H1 (cell line): Measurements from ENCODE around the gene HES3. TPM values are rescaled to one million over a fixed set of nuclear protein-coding genes. Genes with fewer than 3 reads are reported as not detected.

Experiments used
- CBX8 ChIP-seq: fragments of 300-800, 300-1000 bp; sonication (generic); IDR thresholded peaks from 2 replicates; pipeline ENCODE4 v1.7.1; 2016; ENCODE audit warnings: low read depth, low read length, borderline replicate concordance
- HDAC6 ChIP-seq: IDR thresholded peaks from one replicate; pipeline ENCODE4 v1.7.1; 2012; ENCODE audit warnings: low read depth, mild to moderate bottlenecking, inconsistent platforms, low read length, moderate library complexity
- RBBP5 ChIP-seq: IDR thresholded peaks from 2 replicates; pipeline ENCODE4 v1.7.1; 2012; ENCODE audit warnings: low read depth, mild to moderate bottlenecking, inconsistent platforms, low read length, moderate library complexity, borderline replicate concordance
- RXRA ChIP-seq: IDR thresholded peaks from 2 replicates; pipeline ENCODE4 v1.6.1; 2011; ENCODE audit warnings: low read depth, mild to moderate bottlenecking, low read length, moderate library complexity; ENCODE audit not compliant: insufficient read depth
- SUZ12 ChIP-seq: fragments of 200-600 bp; sonication (generic); IDR thresholded peaks from 2 replicates; pipeline ENCODE4 v1.6.1; 2012; ENCODE audit warnings: mild to moderate bottlenecking, inconsistent platforms, low read length, moderate library complexity, mixed read lengths
- polyA plus RNA-seq, 7 experiments: library from polyadenylated mRNA; depleted of rRNA in 3 of 7; stranded (reverse) in 5 of 7; unstranded in 2 of 7; fragments of >200 nt in 5 of 7; fragments of 200-250 nt in 2 of 7; gene quantifications; 1 replicate in 5 of 7; 2 replicates in 1 of 7; 4 replicates in 1 of 7; pipeline versions ENCODE4 v1.2.1 to v1.2.3, GENCODE V29; 2011 to 2013; ENCODE audit warnings: missing spikeins in 2 of 7, mixed read lengths in 2 of 7
- total RNA-seq: library from RNA; stranded (reverse); fragmentation: NEBNext Ultra II Directional; extraction: Animal tissue kit (Norgen Biotek cat#: 25700); gene quantifications from 2 replicates; pipeline ENCODE4 v1.2.1, GENCODE V29; 2021

Gene HES3
- total and polyA plus RNA-seq, 2 of the 8 experiments (the other 6 are each of a cell fraction or from before 2014, with no cell fraction given), result 38.8 to 54.3 TPM

- TF ChIP-seq RBBP5, result no peak
- TF ChIP-seq RXRA, result no peak
- TF ChIP-seq SUZ12, result no peak
- no peak for TF ChIP-seq HDAC6
- no peak for TF ChIP-seq CBX8
- TF ChIP-seq, all 59 proteins: peak for 0
Measured at GRCh38 chr1:6294890-6295556, 51.0 kb downstream of the HES3 start (continued).

Other genes with a start within 250 kb of the HES3 start
- 7.0 and 7.1 TPM in 2 replicates for gene KCNAB2, start 198.3 kb upstream of the HES3 start, total RNA-seq
- 4.5 and 6.2 TPM in 2 replicates for gene KCNAB2, start 198.3 kb upstream of the HES3 start, polyA plus RNA-seq (2011; rRNA removed)
- gene CHD5, start 63.9 kb upstream of the HES3 start, total RNA-seq, result 0.94 and 1.8 TPM in 2 replicates
- gene CHD5, start 63.9 kb upstream of the HES3 start, polyA plus RNA-seq (2011; rRNA removed), result 0.42 and 0.58 TPM in 2 replicates
- gene RPL22, start 44.6 kb upstream of the HES3 start, total RNA-seq, result 521 and 545 TPM in 2 replicates
- 66.8 and 133 TPM in 2 replicates for gene RPL22, start 44.6 kb upstream of the HES3 start, polyA plus RNA-seq (2011; rRNA removed)
- gene RNF207, start 38.1 kb upstream of the HES3 start, total RNA-seq, result 3.9 and 4.2 TPM in 2 replicates
- gene RNF207, start 38.1 kb upstream of the HES3 start, polyA plus RNA-seq (2011; rRNA removed), result 5.4 and 15.9 TPM in 2 replicates
- gene ICMT, start 8.2 kb upstream of the HES3 start, total RNA-seq, result 105 and 106 TPM in 2 replicates
- 67.4 and 68.4 TPM in 2 replicates for gene ICMT, start 8.2 kb upstream of the HES3 start, polyA plus RNA-seq (2011; rRNA removed)
- gene GPR153, start 16.9 kb downstream of the HES3 start, total RNA-seq, result 5.7 and 6.1 TPM in 2 replicates
- 8.1 and 15.6 TPM in 2 replicates for gene GPR153, start 16.9 kb downstream of the HES3 start, polyA plus RNA-seq (2011; rRNA removed)
- gene ACOT7, start 149.6 kb downstream of the HES3 start, total RNA-seq, result 150 and 151 TPM in 2 replicates
- gene ACOT7, start 149.6 kb downstream of the HES3 start, polyA plus RNA-seq (2011; rRNA removed), result 214 and 263 TPM in 2 replicates
- gene HES2, start 175.7 kb downstream of the HES3 start, total RNA-seq, result 0.15 and 0.36 TPM in 2 replicates
- gene HES2, start 175.7 kb downstream of the HES3 start, polyA plus RNA-seq (2011; rRNA removed), result 0.53 and 0.86 TPM in 2 replicates
- 14.8 and 16.3 TPM in 2 replicates for gene ESPN, start 180.6 kb downstream of the HES3 start, total RNA-seq
- gene ESPN, start 180.6 kb downstream of the HES3 start, polyA plus RNA-seq (2011; rRNA removed), result 5.2 and 13.4 TPM in 2 replicates
- gene TNFRSF25, start 222.0 kb downstream of the HES3 start, total RNA-seq, result 9.3 and 10.7 TPM in 2 replicates
- gene TNFRSF25, start 222.0 kb downstream of the HES3 start, polyA plus RNA-seq (2011; rRNA removed), result 19.5 and 26.1 TPM in 2 replicates
- gene PLEKHG5, start 247.5 kb downstream of the HES3 start, total RNA-seq, result 12.5 and 13.8 TPM in 2 replicates
- 10.4 and 16.8 TPM in 2 replicates for gene PLEKHG5, start 247.5 kb downstream of the HES3 start, polyA plus RNA-seq (2011; rRNA removed)